GM12801 (cell line): ENCODE measurements around the gene DHRS7.

Experiments
- TF ChIP-seq, protein P1 (sequence below): IDR thresholded peaks from one replicate; pipeline ENCODE4 v1.5.1; 2011; ENCODE audit warnings: control low read depth; ENCODE audit not compliant: insufficient read length; ENCODE audit errors: extremely low read depth

Gene DHRS7

GRCh38 chr14:60163693-60164092 lies 1.5 kb downstream of the DHRS7 start:
- TF ChIP-seq, protein P1, sequence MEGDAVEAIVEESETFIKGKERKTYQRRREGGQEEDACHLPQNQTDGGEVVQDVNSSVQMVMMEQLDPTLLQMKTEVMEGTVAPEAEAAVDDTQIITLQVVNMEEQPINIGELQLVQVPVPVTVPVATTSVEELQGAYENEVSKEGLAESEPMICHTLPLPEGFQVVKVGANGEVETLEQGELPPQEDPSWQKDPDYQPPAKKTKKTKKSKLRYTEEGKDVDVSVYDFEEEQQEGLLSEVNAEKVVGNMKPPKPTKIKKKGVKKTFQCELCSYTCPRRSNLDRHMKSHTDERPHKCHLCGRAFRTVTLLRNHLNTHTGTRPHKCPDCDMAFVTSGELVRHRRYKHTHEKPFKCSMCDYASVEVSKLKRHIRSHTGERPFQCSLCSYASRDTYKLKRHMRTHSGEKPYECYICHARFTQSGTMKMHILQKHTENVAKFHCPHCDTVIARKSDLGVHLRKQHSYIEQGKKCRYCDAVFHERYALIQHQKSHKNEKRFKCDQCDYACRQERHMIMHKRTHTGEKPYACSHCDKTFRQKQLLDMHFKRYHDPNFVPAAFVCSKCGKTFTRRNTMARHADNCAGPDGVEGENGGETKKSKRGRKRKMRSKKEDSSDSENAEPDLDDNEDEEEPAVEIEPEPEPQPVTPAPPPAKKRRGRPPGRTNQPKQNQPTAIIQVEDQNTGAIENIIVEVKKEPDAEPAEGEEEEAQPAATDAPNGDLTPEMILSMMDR = no peak

DNA sequence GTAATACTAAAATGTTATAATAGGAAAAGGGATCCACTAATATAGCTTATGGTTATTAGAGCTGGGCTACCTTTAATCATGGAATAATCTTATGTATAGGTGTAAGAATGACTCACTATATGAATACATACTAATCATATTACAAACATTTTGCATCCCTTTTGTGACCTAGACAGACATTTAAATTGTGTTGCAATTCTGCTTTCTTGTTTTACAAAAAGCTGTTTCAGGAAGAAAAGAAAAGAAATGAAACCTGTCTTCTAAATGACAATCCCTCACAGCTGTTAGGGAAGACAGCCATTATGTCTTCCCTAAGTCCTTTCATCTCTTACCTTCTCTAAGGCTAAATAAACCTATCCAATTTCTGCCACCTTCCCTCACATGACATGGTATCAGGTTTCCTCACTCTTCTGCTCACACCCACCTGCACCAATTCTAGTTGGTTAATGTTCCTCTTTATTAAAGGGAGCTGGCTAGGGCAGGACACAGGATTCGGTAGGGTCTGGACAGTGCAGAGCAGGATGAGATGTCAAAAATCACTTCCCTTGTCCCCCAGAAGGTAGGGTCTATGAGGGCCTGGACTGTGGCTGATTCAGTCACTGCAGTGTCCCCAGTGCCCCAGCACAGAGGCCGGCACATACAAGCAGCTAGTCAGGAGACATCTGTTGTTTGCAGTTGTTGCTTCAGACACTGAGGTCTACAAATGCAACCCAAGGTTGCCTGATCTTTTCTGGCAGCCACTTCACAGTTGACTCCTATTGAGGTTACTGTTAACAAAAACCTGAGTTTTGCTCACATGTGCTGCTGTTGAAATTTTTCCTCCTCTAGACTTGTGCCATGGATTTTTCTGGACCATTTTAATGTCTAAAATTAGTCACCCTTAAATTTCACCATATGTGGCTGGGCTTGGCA lies 3.7 kb downstream of the DHRS7 start:
- TF ChIP-seq, protein P1 = no peak

- TF ChIP-seq, protein P1 = no peak
These were observed 4.8 kb downstream of the DHRS7 start for GRCh38 chr14:60160422-60160821.

DNA sequence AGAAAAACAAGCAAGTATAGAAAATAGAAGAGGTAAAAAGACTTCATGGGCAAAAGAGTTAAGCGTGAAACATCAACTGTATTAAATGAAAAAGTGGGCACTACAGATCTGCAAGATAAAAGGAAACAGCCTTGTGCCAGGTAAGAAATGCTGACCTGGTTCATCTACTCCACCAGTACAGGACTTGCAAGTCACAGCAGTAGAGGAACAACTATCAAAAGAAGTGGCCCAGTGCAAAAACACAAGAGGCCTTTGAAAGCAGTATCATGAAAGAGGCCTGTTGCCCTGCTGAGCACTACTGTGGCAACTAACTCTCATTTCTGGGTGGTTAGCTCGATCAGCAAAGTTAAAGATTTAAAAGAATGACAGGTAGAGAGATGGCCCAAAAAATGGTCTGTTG lies 10.5 kb downstream of the DHRS7 start:
- TF ChIP-seq, protein P1 = no peak

GRCh38 chr14:60153991-60154390 lies 11.2 kb downstream of the DHRS7 start:
- TF ChIP-seq, protein P1 = no peak

DNA sequence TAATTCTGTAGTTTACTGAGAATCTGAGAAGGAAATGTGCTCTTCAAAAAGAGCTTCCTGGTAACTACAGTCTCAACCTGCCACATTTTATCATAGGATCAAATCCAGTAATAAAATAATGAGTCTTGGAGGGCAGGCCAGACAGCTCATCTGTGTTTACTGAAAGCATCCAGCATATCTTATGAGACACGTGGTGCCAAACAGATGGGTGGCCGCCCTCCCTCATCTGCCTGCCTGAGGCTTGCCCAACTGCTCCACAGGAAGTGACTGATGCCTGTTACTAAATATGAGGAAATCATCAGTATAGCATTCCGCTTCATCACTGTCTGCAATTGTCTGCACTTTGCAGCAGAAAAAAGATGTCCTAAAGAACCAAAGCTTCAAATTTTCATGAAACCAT lies 13.5 kb downstream of the DHRS7 start:
- TF ChIP-seq, protein P1 = no peak

DNA sequence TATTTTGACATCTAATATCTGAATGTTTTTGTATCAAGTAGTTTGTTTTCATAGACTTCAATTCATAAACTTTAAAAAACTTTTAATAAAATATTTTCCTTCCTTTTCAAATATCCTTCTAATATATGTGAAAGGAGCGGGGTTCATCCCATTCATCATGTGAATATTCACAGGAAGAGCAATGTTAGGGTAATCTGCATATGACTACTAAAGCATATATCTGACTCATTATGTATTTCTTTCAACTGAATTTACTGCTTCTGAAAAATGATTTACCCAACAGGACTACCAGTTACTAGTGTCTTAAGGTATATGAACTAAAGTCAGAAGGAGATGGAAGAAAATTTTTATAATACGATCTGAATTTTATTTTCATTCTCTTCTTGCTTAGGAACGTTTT lies 30.5 kb downstream of the DHRS7 start:
- TF ChIP-seq, protein P1 = no peak
